HG03469 (cell line): ENCODE results near the gene KCNK10.

ENCODE experiments used
- ATAC-seq: cut with Tn5 transposase; IDR thresholded peaks from one replicate; pipeline ENCODE4 v1.9.1; 2021; ENCODE audit warnings: mild to moderate bottlenecking, moderate library complexity, moderate number of reproducible peaks; ENCODE audit not compliant: unreplicated experiment

KCNK10 gene, protein sequence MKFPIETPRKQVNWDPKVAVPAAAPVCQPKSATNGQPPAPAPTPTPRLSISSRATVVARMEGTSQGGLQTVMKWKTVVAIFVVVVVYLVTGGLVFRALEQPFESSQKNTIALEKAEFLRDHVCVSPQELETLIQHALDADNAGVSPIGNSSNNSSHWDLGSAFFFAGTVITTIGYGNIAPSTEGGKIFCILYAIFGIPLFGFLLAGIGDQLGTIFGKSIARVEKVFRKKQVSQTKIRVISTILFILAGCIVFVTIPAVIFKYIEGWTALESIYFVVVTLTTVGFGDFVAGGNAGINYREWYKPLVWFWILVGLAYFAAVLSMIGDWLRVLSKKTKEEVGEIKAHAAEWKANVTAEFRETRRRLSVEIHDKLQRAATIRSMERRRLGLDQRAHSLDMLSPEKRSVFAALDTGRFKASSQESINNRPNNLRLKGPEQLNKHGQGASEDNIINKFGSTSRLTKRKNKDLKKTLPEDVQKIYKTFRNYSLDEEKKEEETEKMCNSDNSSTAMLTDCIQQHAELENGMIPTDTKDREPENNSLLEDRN

DNA sequence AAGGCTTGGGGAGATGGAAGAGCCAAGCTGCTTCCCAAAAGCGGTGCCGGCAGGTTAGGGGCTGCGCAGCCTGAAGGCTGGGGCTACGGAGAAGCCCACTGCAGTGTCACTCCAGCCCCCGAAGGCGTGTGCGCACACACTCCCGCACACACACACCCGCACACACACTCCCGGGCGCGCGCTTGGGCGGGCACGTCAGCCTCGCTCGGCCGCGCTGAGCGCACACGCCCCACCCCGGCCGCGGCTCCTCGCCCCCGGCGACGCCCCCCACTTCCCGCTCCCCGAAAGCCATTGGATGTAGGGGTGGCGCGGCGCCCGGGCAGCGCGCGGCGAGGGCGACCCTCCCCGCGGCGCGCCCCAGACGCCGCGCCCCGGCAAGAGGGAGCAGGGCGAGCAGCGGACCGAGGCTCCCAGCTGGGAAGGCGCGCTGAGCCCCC is at the start of gene KCNK10:
KCNK10 (minus strand) TSS at position 184 of the 437 bp plus-strand sequence. CDS start 471 bp downstream, outside the sequence.
- ATAC-seq = no peak

DNA sequence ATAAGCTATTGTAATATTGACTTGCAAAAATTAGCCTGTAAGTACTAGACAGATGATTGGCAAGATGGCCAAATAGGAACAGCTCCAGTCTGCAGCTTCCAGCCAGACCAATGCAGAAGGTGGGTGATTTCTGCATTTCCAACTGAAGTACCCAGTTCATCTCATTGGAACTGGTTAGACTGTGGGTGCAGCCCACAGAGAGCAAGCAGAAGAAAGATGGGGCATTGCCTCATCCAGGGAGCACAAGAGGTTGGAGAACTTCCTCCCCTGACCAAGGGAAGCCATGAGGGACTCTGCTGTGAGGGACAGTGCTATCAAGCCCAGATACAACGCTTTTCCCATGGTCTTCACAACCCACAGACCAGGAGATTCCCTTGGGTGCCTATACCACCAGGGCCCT is 46.4 kb upstream of the KCNK10 start:
- no peak for ATAC-seq

DNA sequence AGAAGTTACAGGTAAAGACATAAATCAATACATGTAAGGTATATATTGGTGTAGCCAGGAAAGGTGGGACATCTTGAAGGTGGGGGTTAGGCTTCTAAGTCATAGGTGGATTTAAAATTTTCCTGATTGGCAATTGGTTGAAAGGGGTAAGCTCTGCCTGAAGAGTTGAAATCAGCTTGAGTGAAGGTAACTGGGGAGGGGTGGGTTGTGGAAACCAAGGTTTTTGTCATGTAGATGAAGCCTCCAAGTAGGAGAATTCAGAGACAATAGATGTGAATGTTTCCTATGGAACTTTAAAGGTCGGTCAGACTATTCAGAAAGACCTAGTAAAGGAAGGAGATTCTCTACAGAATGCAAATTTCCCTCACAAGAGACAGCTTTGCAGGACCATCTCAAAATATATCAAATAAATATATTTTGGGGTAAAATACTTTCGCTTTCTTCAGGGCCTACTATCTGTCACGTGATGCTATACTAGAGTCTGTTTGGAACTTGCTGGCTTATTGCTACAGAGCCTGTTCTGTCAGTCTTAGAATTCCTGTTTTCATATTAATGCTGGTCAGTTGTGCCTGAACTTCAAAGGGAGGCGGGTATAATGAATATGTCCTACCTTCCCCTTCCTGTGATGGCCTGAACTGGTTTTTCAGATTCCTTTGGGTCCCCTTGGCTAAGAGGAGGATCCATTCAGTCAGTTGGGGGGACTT is 41.8 kb upstream of the KCNK10 start:
- no peak for ATAC-seq

DNA sequence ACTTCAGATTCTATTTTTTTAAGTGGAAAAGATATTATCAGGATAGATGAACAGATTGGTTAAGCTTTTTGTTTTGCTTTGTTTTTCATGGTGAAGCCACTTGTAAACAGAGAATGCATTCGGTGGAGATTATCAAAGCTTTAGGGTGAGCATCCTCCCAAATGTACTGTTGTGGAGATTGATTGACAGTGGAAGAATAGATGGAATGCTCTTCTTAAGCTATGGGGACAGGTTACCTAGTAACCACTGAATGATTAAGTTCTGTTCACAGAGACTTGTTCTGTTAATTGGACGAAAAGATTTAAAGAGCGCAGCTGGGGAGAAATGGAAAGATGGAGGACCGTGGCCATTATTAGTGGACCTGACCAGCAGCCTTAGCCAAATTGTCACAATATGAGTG is 40.6 kb upstream of the KCNK10 start:
- no peak for ATAC-seq

DNA sequence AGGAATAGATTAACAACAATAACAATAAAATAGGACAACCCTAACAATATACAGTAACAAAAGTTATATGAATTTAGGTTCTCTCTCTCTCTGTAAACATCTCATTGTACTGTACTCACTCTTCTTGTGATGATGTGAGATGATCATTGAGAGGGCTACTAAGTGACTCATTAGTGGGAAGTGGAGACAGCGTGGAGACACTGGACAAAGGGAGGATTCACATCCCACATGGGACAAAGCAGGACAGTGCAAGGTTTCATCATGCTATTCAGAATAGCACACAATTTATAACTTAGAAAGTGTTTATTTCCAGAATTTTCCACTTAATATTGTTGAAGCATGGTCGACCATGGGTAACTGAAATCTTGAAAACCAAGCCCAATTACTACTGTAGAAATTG is 36.4 kb upstream of the KCNK10 start:
- no peak for ATAC-seq

DNA sequence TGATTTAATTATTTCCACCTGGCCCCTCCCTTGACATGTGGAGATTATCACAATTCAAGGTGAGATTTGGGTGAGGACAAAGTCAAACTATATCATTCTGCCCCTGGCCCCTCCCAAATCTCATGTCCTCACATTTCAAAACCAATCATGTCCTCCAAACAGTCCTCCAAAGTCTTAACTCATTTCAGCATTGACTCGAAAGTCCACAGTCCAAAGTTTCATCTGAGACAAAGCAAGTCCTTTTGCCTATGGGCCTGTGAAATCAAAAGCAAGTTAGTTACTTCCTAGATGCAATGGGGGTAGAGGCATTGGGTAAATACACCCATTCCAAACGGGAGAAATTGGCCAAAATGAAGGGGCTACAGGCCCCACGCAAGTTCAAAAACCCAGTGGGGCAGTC is 31.3 kb upstream of the KCNK10 start:
- ATAC-seq = no peak

DNA sequence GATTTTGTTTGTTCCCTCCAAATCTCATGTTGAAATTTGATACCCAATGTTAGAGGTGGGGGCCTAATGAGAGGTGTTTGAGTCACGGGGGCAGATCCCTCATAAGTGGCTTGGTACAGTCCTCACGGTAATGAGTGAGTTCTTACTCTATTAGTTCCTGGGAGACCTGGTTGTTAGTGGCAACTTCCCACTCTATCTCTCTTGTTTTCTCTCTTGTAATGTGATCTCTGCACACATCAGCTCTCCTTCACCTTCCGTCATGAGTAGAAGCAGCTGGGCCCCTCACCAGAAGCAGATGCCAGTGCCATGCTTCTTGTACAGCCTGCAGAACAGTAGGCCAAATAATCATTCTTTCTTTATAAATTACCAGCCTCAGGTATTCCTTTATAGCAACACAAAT is 29.6 kb upstream of the KCNK10 start:
- no peak for ATAC-seq

DNA sequence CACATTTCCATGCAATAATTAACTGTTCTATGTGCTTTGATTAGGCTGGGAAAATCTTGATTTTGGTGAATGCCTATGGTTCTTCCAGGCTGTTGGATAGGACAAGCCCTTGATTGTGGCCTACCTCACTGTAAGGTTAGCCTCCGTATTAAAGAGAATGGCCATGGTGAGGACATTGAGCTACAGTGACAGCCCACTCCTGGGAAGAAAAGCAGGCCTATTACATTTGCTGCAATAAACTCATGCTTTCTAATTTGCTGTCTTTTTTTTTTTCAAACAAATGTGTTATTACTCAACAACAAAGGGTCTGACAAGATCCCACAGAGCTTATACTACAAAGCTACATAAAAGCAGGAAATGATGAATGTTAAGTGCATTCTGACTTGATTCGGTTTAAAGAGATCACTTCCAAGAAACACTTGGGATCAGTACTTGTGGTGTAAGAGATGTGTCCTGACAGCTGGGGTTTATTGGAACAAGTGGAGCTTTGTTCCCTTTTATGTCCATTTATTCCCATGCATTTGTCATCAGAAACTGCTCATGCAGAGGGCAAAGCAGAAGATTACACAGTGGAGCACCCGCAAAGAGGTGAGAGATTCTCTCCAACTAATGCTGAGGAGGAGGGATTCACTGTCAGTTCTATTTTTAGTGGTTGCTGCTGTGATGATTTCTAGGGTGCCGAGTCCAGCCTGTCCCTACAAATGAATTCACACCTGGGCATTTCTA is 29.1 kb upstream of the KCNK10 start:
- no peak for ATAC-seq

DNA sequence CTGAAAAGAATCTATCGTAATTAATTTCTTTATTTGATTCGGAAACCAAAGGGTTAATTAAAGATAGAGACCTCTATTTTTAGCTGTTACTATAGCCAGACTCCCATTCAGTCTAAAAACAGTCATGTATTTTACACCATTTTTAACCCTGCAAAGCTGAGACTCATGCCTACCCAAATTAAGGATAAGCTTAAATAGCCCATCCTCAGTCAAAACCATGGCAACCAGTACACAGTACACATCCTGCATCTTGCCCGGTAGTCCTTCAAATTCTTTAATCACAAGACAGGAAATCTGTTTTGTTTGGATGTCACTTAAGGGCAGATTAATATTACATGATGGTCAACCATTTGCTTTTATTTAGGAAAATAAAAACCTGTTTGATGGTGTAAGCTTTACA is 25.5 kb upstream of the KCNK10 start:
- no peak for ATAC-seq

DNA sequence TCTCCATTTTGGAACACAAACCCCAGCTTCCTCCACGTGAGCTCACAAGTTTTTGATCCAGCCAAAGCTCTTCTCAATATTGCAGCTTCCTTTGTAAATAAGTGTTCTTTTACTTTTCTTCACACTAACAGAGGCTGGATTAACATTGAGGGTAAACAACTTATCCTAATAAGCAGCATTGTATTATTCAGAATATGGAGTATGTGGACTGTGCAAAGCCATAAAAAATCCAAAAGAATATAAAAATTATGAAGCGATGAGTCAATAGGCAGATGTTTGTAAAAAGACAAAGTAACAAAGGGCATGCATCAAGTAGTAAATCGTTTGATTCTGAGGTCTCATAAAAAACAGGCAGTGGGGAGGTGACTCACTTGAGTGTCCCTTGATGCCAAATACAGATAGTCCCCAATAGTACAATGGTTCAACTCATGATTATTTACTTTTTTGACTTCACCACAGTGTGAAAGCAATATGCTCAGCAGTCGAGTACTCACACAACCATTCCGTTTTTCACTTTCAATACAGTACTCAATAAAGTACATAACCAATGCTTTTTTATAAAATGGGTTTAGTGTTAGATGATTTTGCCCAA is 23.1 kb upstream of the KCNK10 start:
- no peak for ATAC-seq

DNA sequence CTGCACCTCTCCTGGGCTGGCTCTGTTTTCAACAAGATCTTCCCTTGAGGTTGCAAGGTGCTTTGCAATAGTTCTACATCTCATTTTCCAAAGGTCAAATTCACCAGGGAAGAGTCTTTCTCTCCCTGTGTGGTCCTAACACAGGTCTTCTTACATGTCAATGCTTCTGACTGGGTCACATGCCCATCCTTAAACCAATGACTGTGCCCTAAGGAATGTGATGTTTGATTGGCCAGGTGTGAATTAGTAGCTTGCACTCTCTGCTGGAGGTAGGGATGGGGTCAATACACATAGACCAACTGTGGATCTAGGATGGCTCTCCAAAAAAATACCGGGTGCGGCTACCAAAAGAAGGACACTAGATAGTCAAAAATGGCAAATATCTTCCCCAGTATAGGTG is 19.9 kb upstream of the KCNK10 start:
- ATAC-seq = no peak

DNA sequence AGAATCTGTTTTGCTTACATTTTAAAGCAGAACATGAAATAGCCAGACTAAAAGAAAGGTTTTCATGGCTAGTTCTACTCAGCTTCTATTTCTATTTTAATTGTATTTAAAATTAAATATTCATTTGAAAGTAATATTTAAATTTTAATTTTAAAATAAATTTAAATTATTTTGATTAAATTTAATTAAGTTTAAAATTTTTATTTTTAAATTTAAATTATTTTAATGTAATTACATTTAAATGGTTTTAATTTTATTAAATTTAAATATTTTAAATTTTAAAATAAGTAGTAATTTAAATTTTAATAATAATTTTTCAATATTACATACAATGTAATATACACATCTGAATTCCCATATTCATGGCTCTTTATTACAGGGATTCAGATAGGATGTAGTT is 17.3 kb upstream of the KCNK10 start:
- ATAC-seq = no peak

DNA sequence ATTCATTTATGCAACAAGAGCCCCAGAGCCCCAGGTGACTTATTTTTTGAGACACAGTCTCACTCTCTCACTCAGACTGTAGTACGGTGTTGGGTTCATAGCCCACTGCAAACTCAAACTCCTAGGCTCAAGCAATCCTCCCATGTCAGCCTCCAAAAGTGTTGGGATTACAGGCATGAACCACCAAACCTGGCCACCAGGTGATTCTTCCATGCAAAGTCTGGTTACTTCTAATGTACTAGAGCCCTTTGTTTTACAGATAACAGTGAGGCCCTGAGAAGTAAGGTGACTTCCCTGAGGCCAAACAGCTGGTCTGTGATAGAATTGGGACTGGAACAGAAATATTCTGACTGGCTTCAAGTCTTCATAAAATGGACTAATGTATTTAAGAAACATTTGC is 10.0 kb upstream of the KCNK10 start:
- no peak for ATAC-seq

DNA sequence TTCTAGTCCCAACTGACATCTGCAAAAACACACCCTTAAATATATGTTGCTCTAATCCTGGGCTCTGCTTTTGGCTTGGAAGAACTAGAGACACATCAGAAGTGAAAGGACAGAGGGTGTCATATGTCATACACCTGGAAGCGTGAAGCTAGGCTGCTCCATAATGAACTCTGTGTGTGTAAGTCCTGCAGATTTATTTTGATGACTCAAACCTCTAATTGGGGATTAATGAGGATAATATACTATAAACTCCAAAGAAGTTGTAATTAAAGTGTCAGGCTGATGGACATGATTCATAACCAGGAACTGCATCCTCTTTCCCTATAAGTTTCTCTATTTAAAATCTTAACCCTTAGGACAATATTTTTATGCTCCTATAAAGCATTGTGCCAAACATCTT is 4.4 kb upstream of the KCNK10 start:
- ATAC-seq = no peak

DNA sequence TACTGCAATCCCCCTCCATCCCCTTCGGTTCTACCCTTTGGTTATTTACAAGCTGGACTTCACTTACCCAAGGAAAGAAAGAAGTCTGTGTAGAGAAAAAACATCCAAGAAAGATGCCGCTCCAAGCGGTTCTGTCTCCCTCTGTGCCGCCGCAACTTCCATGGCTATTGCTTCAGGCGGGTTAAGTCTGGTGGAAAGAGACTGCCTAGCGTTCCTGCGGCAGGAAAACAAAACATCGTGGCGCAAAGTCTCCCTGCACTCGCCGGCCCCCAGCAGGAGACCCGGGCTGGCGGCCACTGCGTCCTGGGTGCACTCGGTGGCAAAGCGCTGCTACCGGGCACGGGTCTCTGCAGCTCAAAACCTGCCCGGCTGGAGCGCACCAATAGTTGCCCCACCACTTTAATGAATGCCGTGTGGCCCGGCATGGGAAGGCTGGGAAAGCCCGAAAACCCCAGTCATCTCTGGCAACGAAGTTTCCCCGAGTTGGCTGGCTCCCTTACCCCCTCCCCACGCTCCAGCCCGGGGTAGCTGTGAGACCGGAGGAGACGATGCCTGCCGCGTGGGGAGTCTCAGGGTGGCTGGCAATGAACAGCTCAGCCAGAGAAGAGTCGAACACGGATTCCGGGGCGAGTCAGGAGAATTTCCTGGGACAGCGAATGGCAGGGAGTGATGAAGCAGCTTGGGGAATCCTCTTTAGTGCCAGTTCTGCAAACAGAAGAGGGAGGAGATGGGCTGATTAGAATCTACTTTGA is 3.5 kb upstream of the KCNK10 start:
- ATAC-seq = no peak

DNA sequence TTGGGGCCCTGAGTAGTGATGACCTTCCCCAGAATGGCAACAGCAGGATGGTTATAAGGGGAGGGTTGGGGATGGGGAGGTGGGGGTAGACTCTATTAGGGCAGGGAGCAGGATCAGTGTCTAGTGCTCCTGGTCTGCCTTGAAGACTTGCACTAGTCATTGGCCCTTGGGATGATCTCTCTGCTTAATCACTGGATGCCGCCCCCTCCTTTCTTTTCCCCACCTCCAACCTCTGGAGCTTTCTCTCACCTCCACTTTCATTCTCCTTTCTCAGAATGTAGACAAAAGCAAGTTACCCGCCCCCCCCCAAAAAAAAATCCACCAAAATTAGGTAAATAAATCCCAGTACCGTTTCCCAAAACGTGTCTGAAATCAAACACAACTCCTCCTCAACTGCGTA is 2.8 kb upstream of the KCNK10 start:
- ATAC-seq = no peak

DNA sequence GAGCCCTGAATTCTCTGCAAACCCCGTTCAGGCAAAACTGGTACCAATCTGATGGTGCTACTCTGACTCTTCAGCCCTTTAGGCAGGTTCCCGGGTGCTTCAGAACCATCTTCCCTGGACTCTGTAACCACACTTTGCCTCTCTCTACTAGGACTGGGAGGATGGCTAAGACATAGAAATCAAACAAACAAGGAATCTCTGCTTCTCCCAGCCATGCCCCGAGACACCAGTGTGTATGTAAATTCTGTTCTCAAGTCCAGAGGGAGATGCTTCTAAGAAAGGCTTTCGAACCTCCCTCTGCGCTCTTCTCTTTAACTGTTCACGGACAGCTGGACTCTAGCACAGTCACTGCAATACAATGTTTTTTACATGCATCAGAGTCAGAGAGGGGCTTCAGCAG is 1.9 kb upstream of the KCNK10 start:
- ATAC-seq = no peak

DNA sequence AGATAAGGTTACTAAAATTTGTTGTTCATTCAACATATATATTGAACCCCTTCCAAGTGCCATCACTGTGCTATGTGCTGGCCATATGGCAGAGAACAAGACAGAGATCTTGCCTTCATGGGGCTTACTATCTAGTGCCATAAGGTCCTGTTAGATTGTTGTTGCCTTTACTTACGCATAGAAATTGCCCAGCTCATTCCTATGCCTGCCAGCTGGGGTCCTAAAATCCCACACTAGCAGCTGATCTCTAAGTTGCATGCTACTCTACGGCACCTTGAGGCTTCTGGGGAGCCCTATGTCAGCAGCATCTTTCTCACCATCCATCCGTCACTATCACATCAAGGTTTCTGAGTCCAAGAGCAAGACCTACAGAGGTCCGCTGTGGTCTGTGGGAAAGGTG is 1.4 kb upstream of the KCNK10 start:
- no peak for ATAC-seq

DNA sequence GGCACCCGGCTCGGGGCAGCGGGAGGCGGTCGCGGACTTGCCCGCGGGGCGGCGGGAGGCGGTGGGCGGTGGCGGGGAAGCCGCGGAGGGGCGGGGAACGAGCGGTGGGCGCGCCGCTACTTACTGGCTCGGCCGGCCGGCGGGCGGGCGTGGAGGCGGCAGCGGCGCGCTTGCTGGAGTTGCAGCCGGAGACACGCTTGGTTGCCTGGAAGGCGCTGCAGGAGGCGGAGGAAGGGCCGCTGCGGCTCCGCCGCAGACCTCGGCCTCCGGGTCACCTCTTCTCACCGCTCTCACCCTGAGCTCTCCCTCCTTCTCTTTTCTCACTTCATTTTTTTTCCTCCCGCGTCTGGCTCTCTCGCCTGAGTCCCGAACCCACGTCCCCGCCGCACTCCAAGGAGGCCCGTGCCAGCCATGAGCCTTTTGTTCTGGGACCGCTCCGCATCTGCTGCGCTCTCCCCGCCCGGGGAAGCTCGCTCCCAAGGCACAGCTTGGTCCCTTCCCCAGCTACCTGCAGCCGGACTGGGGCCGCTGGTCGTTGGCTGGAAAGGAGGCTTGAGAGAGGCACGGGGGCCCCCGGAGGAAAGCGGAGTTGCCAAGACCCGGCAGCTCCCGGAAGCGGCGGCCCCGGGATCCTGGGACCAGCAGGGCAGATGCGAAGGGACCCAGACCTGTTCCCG is 592 bp upstream of the KCNK10 start:
- peak; percentile 92 for ATAC-seq
